DND-41 (cell line): Measurements from ENCODE around the gene NXN.

Experiments used
- EZH2 ChIP-seq: IDR thresholded peaks from 3 replicates; pipeline ENCODE4 v1.6.1; 2012; ENCODE audit warnings: borderline replicate concordance, low read depth, mild to moderate bottlenecking, moderate library complexity, low read length, inconsistent platforms; ENCODE audit not compliant: severe bottlenecking
- TF ChIP-seq, protein P1 (sequence below): IDR thresholded peaks from 2 replicates; pipeline ENCODE4 v1.5.1; 2012; ENCODE audit warnings: borderline replicate concordance, low read length, moderate library complexity, mild to moderate bottlenecking; ENCODE audit not compliant: poor library complexity, severe bottlenecking; ENCODE audit errors: extremely low read depth

DNA sequence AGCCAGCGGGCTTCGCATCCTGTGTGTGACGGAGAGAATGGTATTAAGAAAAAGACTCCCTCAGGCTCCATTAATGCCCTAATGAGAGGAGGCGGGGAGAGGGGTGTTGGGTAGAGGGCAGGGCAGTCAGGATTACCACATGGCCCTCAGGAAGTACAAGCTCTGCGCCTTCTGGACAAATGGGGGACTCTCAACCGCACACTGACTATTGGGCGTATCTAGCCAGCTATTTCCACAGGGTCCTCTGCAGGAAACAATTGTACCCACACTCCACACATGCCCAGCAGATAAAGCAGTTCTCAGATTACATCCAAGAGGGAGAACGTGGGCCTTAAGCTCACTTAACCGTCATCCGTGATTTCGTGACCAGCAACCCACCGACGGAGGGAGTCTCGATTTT lies 14.7 kb downstream of the NXN start:
- TF ChIP-seq, protein P1, sequence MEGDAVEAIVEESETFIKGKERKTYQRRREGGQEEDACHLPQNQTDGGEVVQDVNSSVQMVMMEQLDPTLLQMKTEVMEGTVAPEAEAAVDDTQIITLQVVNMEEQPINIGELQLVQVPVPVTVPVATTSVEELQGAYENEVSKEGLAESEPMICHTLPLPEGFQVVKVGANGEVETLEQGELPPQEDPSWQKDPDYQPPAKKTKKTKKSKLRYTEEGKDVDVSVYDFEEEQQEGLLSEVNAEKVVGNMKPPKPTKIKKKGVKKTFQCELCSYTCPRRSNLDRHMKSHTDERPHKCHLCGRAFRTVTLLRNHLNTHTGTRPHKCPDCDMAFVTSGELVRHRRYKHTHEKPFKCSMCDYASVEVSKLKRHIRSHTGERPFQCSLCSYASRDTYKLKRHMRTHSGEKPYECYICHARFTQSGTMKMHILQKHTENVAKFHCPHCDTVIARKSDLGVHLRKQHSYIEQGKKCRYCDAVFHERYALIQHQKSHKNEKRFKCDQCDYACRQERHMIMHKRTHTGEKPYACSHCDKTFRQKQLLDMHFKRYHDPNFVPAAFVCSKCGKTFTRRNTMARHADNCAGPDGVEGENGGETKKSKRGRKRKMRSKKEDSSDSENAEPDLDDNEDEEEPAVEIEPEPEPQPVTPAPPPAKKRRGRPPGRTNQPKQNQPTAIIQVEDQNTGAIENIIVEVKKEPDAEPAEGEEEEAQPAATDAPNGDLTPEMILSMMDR: no peak
- TF ChIP-seq EZH2: no peak
